Measurements from ENCODE around the gene ACTA1.

- TF ChIP-seq, protein P1, sequence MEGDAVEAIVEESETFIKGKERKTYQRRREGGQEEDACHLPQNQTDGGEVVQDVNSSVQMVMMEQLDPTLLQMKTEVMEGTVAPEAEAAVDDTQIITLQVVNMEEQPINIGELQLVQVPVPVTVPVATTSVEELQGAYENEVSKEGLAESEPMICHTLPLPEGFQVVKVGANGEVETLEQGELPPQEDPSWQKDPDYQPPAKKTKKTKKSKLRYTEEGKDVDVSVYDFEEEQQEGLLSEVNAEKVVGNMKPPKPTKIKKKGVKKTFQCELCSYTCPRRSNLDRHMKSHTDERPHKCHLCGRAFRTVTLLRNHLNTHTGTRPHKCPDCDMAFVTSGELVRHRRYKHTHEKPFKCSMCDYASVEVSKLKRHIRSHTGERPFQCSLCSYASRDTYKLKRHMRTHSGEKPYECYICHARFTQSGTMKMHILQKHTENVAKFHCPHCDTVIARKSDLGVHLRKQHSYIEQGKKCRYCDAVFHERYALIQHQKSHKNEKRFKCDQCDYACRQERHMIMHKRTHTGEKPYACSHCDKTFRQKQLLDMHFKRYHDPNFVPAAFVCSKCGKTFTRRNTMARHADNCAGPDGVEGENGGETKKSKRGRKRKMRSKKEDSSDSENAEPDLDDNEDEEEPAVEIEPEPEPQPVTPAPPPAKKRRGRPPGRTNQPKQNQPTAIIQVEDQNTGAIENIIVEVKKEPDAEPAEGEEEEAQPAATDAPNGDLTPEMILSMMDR (IDR thresholded peaks at IDR 0.05) = no peak
- TF ChIP-seq EZH2 (IDR thresholded peaks at IDR 0.05; ENCODE audit: borderline replicate concordance, insufficient read depth, low read depth, low read length, poor library complexity, severe bottlenecking) = no peak
These were observed 2.4 kb downstream of the ACTA1 start for GRCh38 chr1:229431284-229432115.

All from B cell (primary cell).